ENCODE data around the gene DUSP9.
A peak's percentile ranks its signal among the peaks of the same experiment; 100 is the strongest.
"Not testable (repeated sequence)": the region's sequence is repeated elsewhere in the genome, so short reads cannot be mapped to it uniquely, and the experiment has no call there.

Gene DUSP9

DNA sequence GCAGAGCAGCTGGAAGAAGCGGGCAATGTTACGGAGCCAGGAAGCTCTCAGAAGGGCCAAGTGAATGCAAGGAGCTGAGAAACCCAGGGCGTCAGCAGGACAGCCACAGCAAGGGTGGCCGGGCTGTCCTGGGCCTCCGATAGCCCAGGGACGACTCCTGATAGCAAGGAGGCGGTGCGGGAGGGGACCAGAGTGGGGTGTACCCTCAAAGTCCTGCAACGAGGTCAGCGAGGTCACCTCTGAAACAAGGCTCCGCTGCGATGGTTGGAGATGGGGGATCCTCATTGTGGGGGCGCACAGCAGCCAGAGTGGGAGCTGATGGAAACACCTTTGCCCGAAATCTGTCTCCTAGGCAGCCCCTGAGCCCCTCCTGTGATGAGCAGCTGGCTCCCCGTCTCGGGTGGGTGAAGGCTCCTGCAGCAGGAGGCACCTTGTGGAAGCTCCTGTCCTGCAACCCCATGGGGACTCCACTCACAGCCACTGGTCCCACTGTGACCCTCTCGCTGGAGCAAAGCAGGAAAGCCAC lies 43.8 kb upstream of the DUSP9 start:
- no peak overlapping the region for H3K27ac ChIP-seq (replicated peaks)
- TF ChIP-seq, protein P1, sequence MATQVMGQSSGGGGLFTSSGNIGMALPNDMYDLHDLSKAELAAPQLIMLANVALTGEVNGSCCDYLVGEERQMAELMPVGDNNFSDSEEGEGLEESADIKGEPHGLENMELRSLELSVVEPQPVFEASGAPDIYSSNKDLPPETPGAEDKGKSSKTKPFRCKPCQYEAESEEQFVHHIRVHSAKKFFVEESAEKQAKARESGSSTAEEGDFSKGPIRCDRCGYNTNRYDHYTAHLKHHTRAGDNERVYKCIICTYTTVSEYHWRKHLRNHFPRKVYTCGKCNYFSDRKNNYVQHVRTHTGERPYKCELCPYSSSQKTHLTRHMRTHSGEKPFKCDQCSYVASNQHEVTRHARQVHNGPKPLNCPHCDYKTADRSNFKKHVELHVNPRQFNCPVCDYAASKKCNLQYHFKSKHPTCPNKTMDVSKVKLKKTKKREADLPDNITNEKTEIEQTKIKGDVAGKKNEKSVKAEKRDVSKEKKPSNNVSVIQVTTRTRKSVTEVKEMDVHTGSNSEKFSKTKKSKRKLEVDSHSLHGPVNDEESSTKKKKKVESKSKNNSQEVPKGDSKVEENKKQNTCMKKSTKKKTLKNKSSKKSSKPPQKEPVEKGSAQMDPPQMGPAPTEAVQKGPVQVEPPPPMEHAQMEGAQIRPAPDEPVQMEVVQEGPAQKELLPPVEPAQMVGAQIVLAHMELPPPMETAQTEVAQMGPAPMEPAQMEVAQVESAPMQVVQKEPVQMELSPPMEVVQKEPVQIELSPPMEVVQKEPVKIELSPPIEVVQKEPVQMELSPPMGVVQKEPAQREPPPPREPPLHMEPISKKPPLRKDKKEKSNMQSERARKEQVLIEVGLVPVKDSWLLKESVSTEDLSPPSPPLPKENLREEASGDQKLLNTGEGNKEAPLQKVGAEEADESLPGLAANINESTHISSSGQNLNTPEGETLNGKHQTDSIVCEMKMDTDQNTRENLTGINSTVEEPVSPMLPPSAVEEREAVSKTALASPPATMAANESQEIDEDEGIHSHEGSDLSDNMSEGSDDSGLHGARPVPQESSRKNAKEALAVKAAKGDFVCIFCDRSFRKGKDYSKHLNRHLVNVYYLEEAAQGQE (IDR thresholded peaks at IDR 0.05; ENCODE audit: insufficient replicate concordance, low read depth) = no peak
- TF ChIP-seq GABPA (IDR thresholded peaks at IDR 0.05; ENCODE audit: low read depth) = no peak
- no peak for TF ChIP-seq POLR2AphosphoS5 (IDR thresholded peaks at IDR 0.05; ENCODE audit: low read depth)
- TF ChIP-seq SPI1 (IDR thresholded peaks at IDR 0.05; ENCODE audit: borderline replicate concordance, low read depth) = no peak
- TF ChIP-seq, protein P2, sequence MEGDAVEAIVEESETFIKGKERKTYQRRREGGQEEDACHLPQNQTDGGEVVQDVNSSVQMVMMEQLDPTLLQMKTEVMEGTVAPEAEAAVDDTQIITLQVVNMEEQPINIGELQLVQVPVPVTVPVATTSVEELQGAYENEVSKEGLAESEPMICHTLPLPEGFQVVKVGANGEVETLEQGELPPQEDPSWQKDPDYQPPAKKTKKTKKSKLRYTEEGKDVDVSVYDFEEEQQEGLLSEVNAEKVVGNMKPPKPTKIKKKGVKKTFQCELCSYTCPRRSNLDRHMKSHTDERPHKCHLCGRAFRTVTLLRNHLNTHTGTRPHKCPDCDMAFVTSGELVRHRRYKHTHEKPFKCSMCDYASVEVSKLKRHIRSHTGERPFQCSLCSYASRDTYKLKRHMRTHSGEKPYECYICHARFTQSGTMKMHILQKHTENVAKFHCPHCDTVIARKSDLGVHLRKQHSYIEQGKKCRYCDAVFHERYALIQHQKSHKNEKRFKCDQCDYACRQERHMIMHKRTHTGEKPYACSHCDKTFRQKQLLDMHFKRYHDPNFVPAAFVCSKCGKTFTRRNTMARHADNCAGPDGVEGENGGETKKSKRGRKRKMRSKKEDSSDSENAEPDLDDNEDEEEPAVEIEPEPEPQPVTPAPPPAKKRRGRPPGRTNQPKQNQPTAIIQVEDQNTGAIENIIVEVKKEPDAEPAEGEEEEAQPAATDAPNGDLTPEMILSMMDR (IDR thresholded peaks at IDR 0.05; ENCODE audit: insufficient read depth, low read length) = no peak
- H3K27me3 ChIP-seq (ENCODE audit: insufficient read depth, poor library complexity, severe bottlenecking) = no peaks in the 10 kb centered on the region
- DNase-seq (ENCODE audit: low read depth in 1 of 2, low spot score in 1 of 2) = no peak
- H3K4me3 ChIP-seq (replicated peaks; ENCODE audit: insufficient read depth, low read length) = no peak overlapping the region

DNA sequence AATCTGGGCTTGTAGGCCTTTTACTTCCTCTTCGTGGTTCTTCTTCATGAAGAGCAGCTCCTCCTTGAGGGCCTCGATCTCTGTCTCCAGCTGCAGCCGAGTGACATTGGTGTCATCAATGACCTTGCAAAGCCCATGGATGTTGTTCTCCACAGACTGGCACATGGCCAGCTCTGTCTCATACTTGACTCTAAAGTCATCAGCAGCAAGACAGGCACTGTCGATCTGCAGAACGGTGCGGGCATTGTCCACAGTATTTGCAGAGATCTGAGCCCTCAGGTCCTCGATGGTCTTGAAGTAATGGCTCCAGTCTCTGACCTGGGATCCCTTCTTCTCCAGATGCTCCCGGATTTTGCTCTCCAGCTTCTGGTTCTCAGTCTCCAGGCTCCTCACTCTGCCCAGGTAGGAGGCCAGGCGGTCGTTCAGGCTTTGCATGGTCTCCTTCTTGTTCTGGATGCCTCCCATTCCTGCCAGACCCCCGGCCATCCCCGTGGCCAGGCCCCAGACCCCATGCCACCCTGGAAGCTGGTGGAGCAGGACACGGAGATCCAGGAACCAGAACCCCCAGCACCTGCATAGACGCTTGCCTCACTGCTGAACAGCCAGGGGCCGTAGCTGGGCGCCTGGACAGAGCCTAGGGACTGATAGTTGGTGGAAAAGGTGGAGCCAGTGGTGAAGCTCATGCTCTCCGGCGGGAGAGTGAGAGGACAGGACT lies 42.2 kb upstream of the DUSP9 start:
- not testable (repeated sequence) for H3K27me3 ChIP-seq (ENCODE audit: insufficient read depth, poor library complexity, severe bottlenecking); H3K27ac ChIP-seq (replicated peaks); H3K4me3 ChIP-seq (replicated peaks; ENCODE audit: insufficient read depth, low read length)
- DNase-seq (ENCODE audit: low read depth in 1 of 2, low spot score in 1 of 2) = peak in 1 of 2 experiments; percentile 12

DNA sequence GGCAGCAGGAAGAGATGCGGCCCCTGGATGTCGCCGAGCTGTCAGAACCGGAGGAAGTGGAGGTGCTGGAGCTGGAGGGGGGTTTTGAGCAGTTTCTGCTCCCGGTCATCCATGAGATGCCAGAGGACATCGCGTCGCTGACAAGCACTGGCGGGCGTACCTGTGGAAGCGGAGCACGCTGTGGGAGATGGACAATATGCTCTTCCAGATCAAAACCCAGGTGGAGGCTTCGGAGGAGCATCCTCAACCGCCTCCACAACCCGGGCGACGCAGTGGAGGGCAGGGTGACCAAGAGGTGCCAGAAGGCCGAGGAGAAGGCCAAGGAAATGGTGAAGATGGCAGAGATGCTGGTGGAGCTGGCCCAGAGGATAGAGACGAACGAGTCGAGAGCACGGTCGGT lies 40.5 kb upstream of the DUSP9 start:
- H3K27me3 ChIP-seq (ENCODE audit: insufficient read depth, poor library complexity, severe bottlenecking) = no peaks in the 10 kb centered on the region
- TF ChIP-seq, protein P1 (IDR thresholded peaks at IDR 0.05; ENCODE audit: insufficient replicate concordance, low read depth) = no peak
- no peak for TF ChIP-seq SPI1 (IDR thresholded peaks at IDR 0.05; ENCODE audit: borderline replicate concordance, low read depth)
- TF ChIP-seq POLR2AphosphoS5 (IDR thresholded peaks at IDR 0.05; ENCODE audit: low read depth) = no peak
- TF ChIP-seq GABPA (IDR thresholded peaks at IDR 0.05; ENCODE audit: low read depth) = no peak
- TF ChIP-seq, protein P2 (IDR thresholded peaks at IDR 0.05; ENCODE audit: insufficient read depth, low read length) = no peak
- DNase-seq (ENCODE audit: low read depth in 1 of 2, low spot score in 1 of 2) = no peak

DNA sequence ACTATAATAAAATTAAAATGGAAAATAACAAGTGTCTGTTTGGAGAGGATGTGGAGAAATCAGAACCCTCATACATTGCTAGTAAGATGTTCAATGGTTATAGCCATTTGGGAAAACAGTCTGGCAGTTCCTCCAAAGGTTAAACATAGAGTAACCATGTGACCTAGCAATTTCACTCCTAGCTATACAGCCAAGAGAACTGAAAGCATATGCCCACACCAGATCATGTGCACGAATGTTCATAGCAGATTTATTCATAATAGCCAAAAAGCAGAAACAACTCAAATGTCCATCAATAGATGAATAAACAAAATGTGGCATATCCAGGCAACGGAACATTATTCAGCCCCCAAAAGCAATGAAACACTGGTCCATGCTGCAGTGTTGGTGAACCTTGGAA lies 38.6 kb upstream of the DUSP9 start:
- Histone ChIP-seq H3K27ac (replicated peaks) (no peak overlapping the region), H3K4me3 (replicated peaks; ENCODE audit: insufficient read depth, low read length) (no peak overlapping the region), H3K27me3 (ENCODE audit: insufficient read depth, poor library complexity, severe bottlenecking) (no peaks in the 10 kb centered on the region)
- TF ChIP-seq, protein P2 (IDR thresholded peaks at IDR 0.05; ENCODE audit: insufficient read depth, low read length) = no peak
- DNase-seq (ENCODE audit: low read depth in 1 of 2, low spot score in 1 of 2) = no peak

More for the DNA sequence above, 40.5 kb upstream of the DUSP9 start:
- Histone ChIP-seq H3K4me3 (replicated peaks; ENCODE audit: insufficient read depth, low read length) (no peak overlapping the region), H3K27ac (replicated peaks) (no peak overlapping the region)

Data from HL-60 (cell line).